GM18907 (cell line): Measurements from ENCODE around the gene REST.

Experiments
- ATAC-seq: cut with Tn5 transposase; IDR thresholded peaks from one replicate; pipeline ENCODE4 v1.9.1; 2021; ENCODE audit warnings: mild to moderate bottlenecking, moderate library complexity; ENCODE audit not compliant: unreplicated experiment

The REST gene

DNA sequence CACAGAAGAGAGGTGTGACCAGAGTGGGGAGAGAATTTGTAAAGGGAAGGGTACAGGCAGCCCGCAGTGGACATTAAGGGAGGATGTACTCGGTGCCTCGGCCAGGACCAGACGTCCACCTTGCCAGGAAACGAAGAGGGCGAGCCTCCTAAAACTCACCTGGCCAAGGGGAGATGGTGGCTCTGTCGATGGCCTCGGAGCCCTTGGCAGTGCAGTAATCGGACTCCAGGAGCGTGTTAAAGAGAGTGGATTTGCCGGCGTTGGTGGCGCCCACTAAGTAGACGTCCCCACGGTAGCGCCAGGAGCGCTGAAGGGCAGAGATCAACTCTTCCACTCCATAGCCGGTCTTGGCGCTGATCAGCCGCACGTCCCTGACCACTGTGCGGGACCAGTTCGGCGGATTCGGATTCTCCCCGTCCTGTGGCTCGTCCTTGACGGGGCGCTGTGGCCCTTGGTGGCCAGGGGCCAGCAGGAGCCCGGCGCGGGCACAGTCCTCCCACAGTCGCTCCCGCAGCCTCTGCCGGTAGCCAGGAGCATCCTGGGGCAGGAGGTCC is 68.7 kb downstream of the REST start:
- peak; percentile 1 for ATAC-seq

GRCh38 chr4:56976837-56977320 is 69.2 kb downstream of the REST start:
- peak; percentile 34 for ATAC-seq

DNA sequence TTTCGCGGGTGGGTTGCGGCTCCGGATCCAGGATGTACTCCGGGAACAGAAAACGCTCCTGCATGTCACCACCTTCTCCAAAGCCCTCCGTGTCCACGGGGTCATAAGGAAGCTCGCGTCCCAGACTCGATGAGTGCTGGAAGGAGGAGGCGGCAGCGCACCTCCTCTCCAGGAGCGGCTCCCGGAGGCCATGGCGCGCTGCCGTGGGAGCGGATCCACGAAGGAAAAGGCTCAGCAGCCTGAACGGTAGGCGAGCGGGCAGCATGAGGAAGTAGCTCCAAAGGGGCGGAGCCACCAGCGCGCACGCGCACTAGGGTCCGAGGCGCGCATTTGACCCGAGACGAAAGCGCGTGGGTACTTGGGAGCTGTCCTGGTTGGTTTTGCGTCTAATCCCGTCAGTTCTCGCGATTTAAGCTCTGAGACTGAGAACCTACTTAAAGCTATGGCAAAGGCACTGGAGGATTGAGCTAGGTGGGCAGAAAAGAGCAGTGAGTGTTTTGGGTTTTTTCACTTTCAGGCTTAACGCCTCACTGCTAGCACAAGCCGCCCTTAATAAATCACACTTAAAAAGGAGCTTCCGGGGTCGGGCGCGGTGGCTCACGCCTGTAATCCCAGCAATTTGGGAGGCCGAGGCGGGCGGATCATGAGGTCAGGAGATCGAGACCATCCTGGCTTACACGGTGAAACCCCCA is 69.8 kb downstream of the REST start, which contains the start of gene NOA1:
Gene NOA1, minus strand, starts transcription at position 286 of the 692 bp plus-strand sequence. Its CDS starts 21 bp downstream, at position 265.
- ATAC-seq, result peak; percentile 88

- ATAC-seq, result peak; percentile 59
Observed at GRCh38 chr4:56978750-56979303, 71.1 kb downstream of the REST start, which contains the start of gene POLR2B. Gene POLR2B, plus strand, starts transcription at chr4:56978896. Its CDS starts 90 bp downstream, at chr4:56978986.

- no peak for ATAC-seq
Observed at GRCh38 chr4:56979421-56980072, 71.8 kb downstream of the REST start.

DNA sequence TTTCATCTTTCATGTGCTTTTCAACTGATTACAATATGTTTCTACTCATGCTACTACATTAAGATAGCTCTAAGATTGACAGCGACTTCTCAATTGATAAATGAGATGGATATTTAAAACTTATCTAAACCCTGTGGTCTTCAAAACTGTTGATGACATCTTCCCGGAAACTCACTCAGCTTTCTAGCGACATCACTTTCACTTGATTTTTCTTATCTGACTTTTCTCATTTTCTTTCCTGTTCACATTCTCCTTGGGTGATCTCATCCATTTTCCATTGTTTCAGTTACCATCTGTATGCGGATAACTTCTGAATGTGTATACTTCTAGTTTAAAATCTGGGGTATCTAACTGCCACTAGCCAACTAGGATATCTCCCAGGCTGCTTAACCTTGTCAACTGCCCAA is 74.1 kb downstream of the REST start:
- ATAC-seq, result no peak

GRCh38 chr4:56986192-56986591 is 78.5 kb downstream of the REST start:
- ATAC-seq, result no peak

GRCh38 chr4:56986952-56987351 is 79.3 kb downstream of the REST start:
- no peak for ATAC-seq

GRCh38 chr4:56990109-56990905 is 82.6 kb downstream of the REST start:
- ATAC-seq, result no peak

DNA sequence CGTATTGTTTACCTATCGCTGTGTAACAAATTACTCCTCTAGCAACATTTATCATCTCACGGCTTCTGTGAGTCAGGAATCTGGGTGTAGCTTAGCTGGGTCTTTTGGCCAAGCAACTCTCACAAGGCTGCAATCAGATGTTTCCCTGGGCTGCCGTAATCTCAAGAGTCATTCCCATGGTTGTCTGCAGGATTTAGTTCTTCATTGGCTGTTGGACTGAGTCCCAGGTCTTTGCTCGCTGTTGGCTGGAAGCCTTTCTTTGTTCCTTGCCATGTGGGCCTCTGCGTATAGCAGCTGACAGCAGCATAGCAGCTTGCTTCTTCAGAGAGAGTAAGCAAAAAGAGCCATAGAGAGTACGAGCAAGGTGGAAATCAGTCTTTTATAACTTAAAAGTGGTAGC is 87.8 kb downstream of the REST start:
- ATAC-seq, result no peak

- no peak for ATAC-seq
Observed at GRCh38 chr4:56999751-57000150, 92.1 kb downstream of the REST start.

GRCh38 chr4:57013543-57014120 is 105.9 kb downstream of the REST start:
- no peak for ATAC-seq
